Activated CD8-positive, alpha-beta memory T cell treated with anti-CD3 and anti-CD28 coated beads for 1 hour (primary cell): ENCODE results near the gene DHX34.
"Not testable (repeated sequence)": the region's sequence is repeated elsewhere in the genome, so short reads cannot be mapped to it uniquely, and the experiment has no call there.

Experiments used
- DNase-seq, 2 donors: peaks; one replicate each; pipeline ENCODE4 v3.0.0-alpha.2; 2020; ENCODE audit warnings: low read depth in 1 of 2; ENCODE audit errors: extremely low read depth in 1 of 2

Gene DHX34

GRCh38 chr19:47365455-47365854 lies 16.3 kb downstream of the DHX34 start:
- not testable (repeated sequence) for DNase-seq

GRCh38 chr19:47370045-47370611 lies 21.0 kb downstream of the DHX34 start:
- no peak for DNase-seq

GRCh38 chr19:47371261-47371660 lies 22.1 kb downstream of the DHX34 start:
- no peak for DNase-seq

- no peak for DNase-seq
Measured at GRCh38 chr19:47372603-47373002, 23.5 kb downstream of the DHX34 start.

GRCh38 chr19:47373246-47374240 lies 24.4 kb downstream of the DHX34 start:
- no peak for DNase-seq

- DNase-seq: no peak
Measured at GRCh38 chr19:47374876-47375693, 26.0 kb downstream of the DHX34 start.

GRCh38 chr19:47375694-47376588 lies 26.8 kb downstream of the DHX34 start:
- DNase-seq: no peak

- DNase-seq: no peak
Measured at GRCh38 chr19:47376589-47377144, 27.6 kb downstream of the DHX34 start.

GRCh38 chr19:47377208-47377701 lies 28.1 kb downstream of the DHX34 start:
- DNase-seq: no peak

GRCh38 chr19:47377801-47378200 lies 28.7 kb downstream of the DHX34 start:
- no peak for DNase-seq

GRCh38 chr19:47378246-47378645 lies 29.1 kb downstream of the DHX34 start:
- no peak for DNase-seq

GRCh38 chr19:47379381-47379938 lies 30.3 kb downstream of the DHX34 start:
- DNase-seq: no peak

- DNase-seq: no peak
Measured at GRCh38 chr19:47380559-47380958, 31.4 kb downstream of the DHX34 start.

- DNase-seq: no peak
Measured at GRCh38 chr19:47381121-47381520, 32.0 kb downstream of the DHX34 start.

GRCh38 chr19:47381653-47382279 lies 32.7 kb downstream of the DHX34 start:
- DNase-seq: peak in 1 of 2 donors; percentile 3

- DNase-seq: not testable (repeated sequence)
Measured at GRCh38 chr19:47383890-47384289, 34.8 kb downstream of the DHX34 start.

GRCh38 chr19:47384533-47384932 lies 35.4 kb downstream of the DHX34 start:
- DNase-seq: not testable (repeated sequence)

- not testable (repeated sequence) for DNase-seq
Measured at GRCh38 chr19:47386582-47386981, 37.5 kb downstream of the DHX34 start.

GRCh38 chr19:47387623-47388022 lies 38.5 kb downstream of the DHX34 start:
- not testable (repeated sequence) for DNase-seq
